ENCODE data around the gene NXNL1. TPM values are rescaled to one million over a fixed set of nuclear protein-coding genes. Genes with fewer than 3 reads are reported as not detected.

Gene NXNL1
- total and polyA plus RNA-seq, 9 of the 15 experiments (the other 6 are each of a cell fraction or from before 2014, with no cell fraction given) = not detected

- TF ChIP-seq JUN (IDR thresholded peaks at IDR 0.05; ENCODE audit: borderline replicate concordance, low read depth, low read length) (peak; percentile 49; the same call in 1 of the 2 replicates), JUN (CRISPR knock-in tag; IDR thresholded peaks at IDR 0.05; ENCODE audit: borderline replicate concordance) (no peak), BRF1 (IDR thresholded peaks at IDR 0.05; ENCODE audit: borderline replicate concordance, extremely low read depth, insufficient read length) (no peak), TCF7 (IDR thresholded peaks at IDR 0.05; ENCODE audit: borderline replicate concordance) (no peak), PHF20 (IDR thresholded peaks at IDR 0.05; ENCODE audit: partially characterized antibody) (peak; percentile 40), ZBTB26 (CRISPR knock-in tag; IDR thresholded peaks at IDR 0.05) (no peak), ZNF584 (CRISPR knock-in tag; IDR thresholded peaks at IDR 0.05; ENCODE audit: low read depth) (no peak), HMGN3 (IDR thresholded peaks at IDR 0.05; ENCODE audit: borderline replicate concordance, extremely low read depth, insufficient read length, low read depth, low read length) (peak; percentile 57), E4F1 (CRISPR knock-in tag; IDR thresholded peaks at IDR 0.05; ENCODE audit: borderline replicate concordance) (no peak), FOXM1 (IDR thresholded peaks at IDR 0.05; ENCODE audit: low read depth) (no peak), FOXM1 (CRISPR knock-in tag; IDR thresholded peaks at IDR 0.05; ENCODE audit: low read depth) (0 out of 2 replicates have a peak, but pooled peaks have one; percentile 60), BHLHE40 (IDR thresholded peaks at IDR 0.05; ENCODE audit: low read length) (peak; percentile 85), USF2 (CRISPR knock-in tag; IDR thresholded peaks at IDR 0.05) (peak; percentile 78), TFAM (CRISPR knock-in tag; conservative IDR thresholded peaks at IDR 0.05) (no peak), ZFP36 (IDR thresholded peaks at IDR 0.05; ENCODE audit: low read depth, low read length, partially characterized antibody) (no peak), SIN3B (IDR thresholded peaks at IDR 0.05; ENCODE audit: low read depth) (no peak), ZNF212 (CRISPR knock-in tag; IDR thresholded peaks at IDR 0.05) (no peak), KAT8 (IDR thresholded peaks at IDR 0.05; ENCODE audit: low read depth) (no peak), HNRNPLL (IDR thresholded peaks at IDR 0.05; ENCODE audit: low read depth, low read length, poor library complexity, severe bottlenecking) (no peak), NUFIP1 (IDR thresholded peaks at IDR 0.05; ENCODE audit: partially characterized antibody) (no peak)
- TF ChIP-seq, protein P1, sequence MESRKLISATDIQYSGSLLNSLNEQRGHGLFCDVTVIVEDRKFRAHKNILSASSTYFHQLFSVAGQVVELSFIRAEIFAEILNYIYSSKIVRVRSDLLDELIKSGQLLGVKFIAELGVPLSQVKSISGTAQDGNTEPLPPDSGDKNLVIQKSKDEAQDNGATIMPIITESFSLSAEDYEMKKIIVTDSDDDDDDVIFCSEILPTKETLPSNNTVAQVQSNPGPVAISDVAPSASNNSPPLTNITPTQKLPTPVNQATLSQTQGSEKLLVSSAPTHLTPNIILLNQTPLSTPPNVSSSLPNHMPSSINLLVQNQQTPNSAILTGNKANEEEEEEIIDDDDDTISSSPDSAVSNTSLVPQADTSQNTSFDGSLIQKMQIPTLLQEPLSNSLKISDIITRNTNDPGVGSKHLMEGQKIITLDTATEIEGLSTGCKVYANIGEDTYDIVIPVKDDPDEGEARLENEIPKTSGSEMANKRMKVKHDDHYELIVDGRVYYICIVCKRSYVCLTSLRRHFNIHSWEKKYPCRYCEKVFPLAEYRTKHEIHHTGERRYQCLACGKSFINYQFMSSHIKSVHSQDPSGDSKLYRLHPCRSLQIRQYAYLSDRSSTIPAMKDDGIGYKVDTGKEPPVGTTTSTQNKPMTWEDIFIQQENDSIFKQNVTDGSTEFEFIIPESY (CRISPR knock-in tag; IDR thresholded peaks at IDR 0.05) = 0 out of 2 replicates have a peak, but pooled peaks have one; percentile 8
- TF ChIP-seq, protein P2, sequence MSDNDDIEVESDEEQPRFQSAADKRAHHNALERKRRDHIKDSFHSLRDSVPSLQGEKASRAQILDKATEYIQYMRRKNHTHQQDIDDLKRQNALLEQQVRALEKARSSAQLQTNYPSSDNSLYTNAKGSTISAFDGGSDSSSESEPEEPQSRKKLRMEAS (CRISPR knock-in tag; IDR thresholded peaks at IDR 0.05) = peak; percentile 90
These were observed 8.8 kb upstream of the NXNL1 start (continued) for GRCh38 chr19:17469481-17470067.
